ENCODE data around the gene SLC12A7. TPM values are rescaled to one million over a fixed set of nuclear protein-coding genes. Genes with fewer than 3 reads are reported as not detected.

Gene SLC12A7
- total and polyA plus RNA-seq, 2 of the 13 experiments (the other 11 are each of a cell fraction or from before 2014, with no cell fraction given), result 14.0 to 18.5 TPM

DNA sequence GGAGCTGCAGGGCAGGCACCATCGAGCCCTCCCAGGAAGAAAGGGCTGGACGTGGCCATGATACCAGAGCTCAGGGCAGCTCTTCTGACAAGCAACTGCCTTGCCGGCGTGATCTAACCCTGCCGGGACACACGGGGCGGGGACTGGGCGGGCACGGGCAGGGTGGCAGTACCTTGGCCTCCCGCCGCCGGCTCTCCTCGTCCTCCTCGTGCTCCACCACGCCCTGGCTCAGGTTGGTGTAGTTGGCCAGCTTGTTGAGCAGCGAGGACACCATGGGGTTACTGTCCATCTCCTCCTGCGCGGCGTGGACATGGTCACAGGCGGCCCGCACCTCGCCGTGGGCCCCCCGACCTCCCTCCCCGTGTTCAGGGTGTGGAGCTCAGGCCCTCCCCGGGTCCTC is 18.5 kb downstream of the SLC12A7 start:
- POLR2A ChIA-PET, result interaction anchor here (2.9 kb wide), 1 partner anchor 13 kb away, joined by 15 read pairs; no protein-coding TSS in a partner anchor
- H3K4me1 ChIP-seq (ENCODE audit: insufficient read depth, low read length), result no peaks in the 10 kb centered on the region
- WGBS (ENCODE audit: low lambda C conversion rate), result 99% methylated on average over 12 of the region's 26 CpGs
- no peak for DNase-seq (ENCODE audit: low spot score)
- in situ Hi-C loops (cut with HindIII; ENCODE audit: extremely low pct_ligation_motif_present, low pct_unique_long_range_greater_than_20kb) (no loop called here), intact Hi-C loops (cut with micrococcal nuclease; ENCODE audit: unreplicated experiment) (no loop called here)
- no peaks in the 10 kb centered on the region for H3K9me3 ChIP-seq (ENCODE audit: low read length)
- no peak overlapping the region for H3K4me3 ChIP-seq (replicated peaks in 1 of 3; ENCODE audit: insufficient read depth in 1 of 3, low read depth in 2 of 3, low read length in 3 of 3)
- no TSS peak for BruUV-seq (replicated peaks)
- H3K4me2 ChIP-seq (ENCODE audit: low read depth, low read length), result no peak overlapping the region
- H3K36me3 ChIP-seq (replicated peaks in 1 of 2; ENCODE audit: control insufficient read depth in 1 of 2, insufficient read depth in 2 of 2, low read length in 2 of 2), result peaks cover 24 to 75% of the 10 kb centered on the region in 2 experiments; a peak in 4 of 5 replicates
- no peak for FAIRE-seq
- no peak; the same call in 2 of the 3 replicates for ATAC-seq
- H2AFZ ChIP-seq (ENCODE audit: low read length), result no peak overlapping the region
- peak; percentile 41; the same call in 1 of the 2 replicates for TF ChIP-seq RBFOX2 (IDR thresholded peaks at IDR 0.05; ENCODE audit: low read depth, low read length)
- TF ChIP-seq FIP1L1 (IDR thresholded peaks at IDR 0.05; ENCODE audit: borderline replicate concordance, insufficient read depth, low read depth, low read length), result no peak
- peak; percentile 79 for TF ChIP-seq AGO2 (optimal IDR thresholded peaks at IDR 0.05; ENCODE audit: low read depth, low read length)
- peaks cover 10% of the 10 kb centered on the region; the same call in 1 of the 2 replicates for H4K20me1 ChIP-seq (ENCODE audit: insufficient read depth, low read length)
- no peak overlapping the region for H3K27ac ChIP-seq (ENCODE audit: extremely low read length, insufficient read depth, low read length)
- H3K79me2 ChIP-seq (ENCODE audit: insufficient read depth, low read length), result peaks cover 4% of the 10 kb centered on the region
- CTCF ChIA-PET (ENCODE audit: low intra/inter-chr PET ratio, low total read pairs), result no interaction called here
- no peaks in the 10 kb centered on the region for H3K27me3 ChIP-seq (ENCODE audit: control insufficient read depth in 1 of 2, insufficient read depth in 2 of 2, low read length in 2 of 2)
- H3K9ac ChIP-seq (ENCODE audit: insufficient read depth, low read depth, low read length), result no peak overlapping the region

DNA sequence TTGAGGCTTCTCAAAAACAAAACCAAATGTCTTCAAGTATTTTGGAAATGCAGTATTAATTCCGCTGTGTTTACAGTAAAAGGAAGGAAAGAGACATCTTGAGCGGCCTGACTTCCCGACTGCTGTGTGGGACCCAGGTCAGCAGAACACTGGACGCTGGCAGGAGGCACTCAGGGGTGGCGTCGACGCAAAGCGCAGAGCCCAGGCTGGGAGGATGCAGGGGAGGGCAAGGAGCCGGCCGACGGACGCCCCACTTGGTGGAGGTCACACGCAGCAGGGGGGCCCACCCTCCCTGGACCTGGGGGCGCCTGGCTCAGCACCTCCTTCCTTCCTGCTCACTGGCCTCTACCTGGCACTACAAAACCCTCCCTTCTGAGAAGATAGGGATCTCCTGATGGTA is 19.7 kb downstream of the SLC12A7 start:
- ATAC-seq, result no peak
- H4K20me1 ChIP-seq (ENCODE audit: insufficient read depth, low read length), result peaks cover 1% of the 10 kb centered on the region; the same call in 1 of the 2 replicates
- CTCF ChIA-PET (ENCODE audit: low intra/inter-chr PET ratio, low total read pairs), result no interaction called here
- H3K4me3 ChIP-seq (replicated peaks in 1 of 3; ENCODE audit: insufficient read depth in 1 of 3, low read depth in 2 of 3, low read length in 3 of 3), result no peak overlapping the region
- no peaks in the 10 kb centered on the region for H3K4me1 ChIP-seq (ENCODE audit: insufficient read depth, low read length)
- H3K4me2 ChIP-seq (ENCODE audit: low read depth, low read length), result no peak overlapping the region
- no peak for DNase-seq (ENCODE audit: low spot score)
- intact Hi-C loops (cut with micrococcal nuclease; ENCODE audit: unreplicated experiment) (no loop called here), in situ Hi-C loops (cut with HindIII; ENCODE audit: extremely low pct_ligation_motif_present, low pct_unique_long_range_greater_than_20kb) (no loop called here)
- WGBS (ENCODE audit: low lambda C conversion rate), result 97% methylated on average over 12 of the region's 14 CpGs
- H2AFZ ChIP-seq (ENCODE audit: low read length), result no peak overlapping the region
- H3K79me2 ChIP-seq (ENCODE audit: insufficient read depth, low read length), result peaks cover 2% of the 10 kb centered on the region
- H3K27me3 ChIP-seq (ENCODE audit: control insufficient read depth in 1 of 2, insufficient read depth in 2 of 2, low read length in 2 of 2), result no peaks in the 10 kb centered on the region
- peaks cover 27 to 79% of the 10 kb centered on the region in 2 experiments; a peak in 4 of 5 replicates for H3K36me3 ChIP-seq (replicated peaks in 1 of 2; ENCODE audit: control insufficient read depth in 1 of 2, insufficient read depth in 2 of 2, low read length in 2 of 2)
- no peaks in the 10 kb centered on the region for H3K9me3 ChIP-seq (ENCODE audit: low read length)
- H3K27ac ChIP-seq (ENCODE audit: extremely low read length, insufficient read depth, low read length), result no peak overlapping the region
- no TSS peak for BruUV-seq (replicated peaks)
- POLR2A ChIA-PET, result no interaction called here
- no peak overlapping the region for H3K9ac ChIP-seq (ENCODE audit: insufficient read depth, low read depth, low read length)
- FAIRE-seq, result no peak
- TF ChIP-seq, protein P1, sequence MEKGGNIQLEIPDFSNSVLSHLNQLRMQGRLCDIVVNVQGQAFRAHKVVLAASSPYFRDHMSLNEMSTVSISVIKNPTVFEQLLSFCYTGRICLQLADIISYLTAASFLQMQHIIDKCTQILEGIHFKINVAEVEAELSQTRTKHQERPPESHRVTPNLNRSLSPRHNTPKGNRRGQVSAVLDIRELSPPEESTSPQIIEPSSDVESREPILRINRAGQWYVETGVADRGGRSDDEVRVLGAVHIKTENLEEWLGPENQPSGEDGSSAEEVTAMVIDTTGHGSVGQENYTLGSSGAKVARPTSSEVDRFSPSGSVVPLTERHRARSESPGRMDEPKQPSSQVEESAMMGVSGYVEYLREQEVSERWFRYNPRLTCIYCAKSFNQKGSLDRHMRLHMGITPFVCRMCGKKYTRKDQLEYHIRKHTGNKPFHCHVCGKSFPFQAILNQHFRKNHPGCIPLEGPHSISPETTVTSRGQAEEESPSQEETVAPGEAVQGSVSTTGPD (CRISPR knock-in tag; IDR thresholded peaks at IDR 0.05), result no peak
- no peak for TF ChIP-seq HNRNPK (IDR thresholded peaks at IDR 0.05; ENCODE audit: low read depth, low read length, poor library complexity, severe bottlenecking)
- TF ChIP-seq ZNF460 (CRISPR knock-in tag; IDR thresholded peaks at IDR 0.05; ENCODE audit: borderline replicate concordance), result no peak
- TF ChIP-seq, protein P2, sequence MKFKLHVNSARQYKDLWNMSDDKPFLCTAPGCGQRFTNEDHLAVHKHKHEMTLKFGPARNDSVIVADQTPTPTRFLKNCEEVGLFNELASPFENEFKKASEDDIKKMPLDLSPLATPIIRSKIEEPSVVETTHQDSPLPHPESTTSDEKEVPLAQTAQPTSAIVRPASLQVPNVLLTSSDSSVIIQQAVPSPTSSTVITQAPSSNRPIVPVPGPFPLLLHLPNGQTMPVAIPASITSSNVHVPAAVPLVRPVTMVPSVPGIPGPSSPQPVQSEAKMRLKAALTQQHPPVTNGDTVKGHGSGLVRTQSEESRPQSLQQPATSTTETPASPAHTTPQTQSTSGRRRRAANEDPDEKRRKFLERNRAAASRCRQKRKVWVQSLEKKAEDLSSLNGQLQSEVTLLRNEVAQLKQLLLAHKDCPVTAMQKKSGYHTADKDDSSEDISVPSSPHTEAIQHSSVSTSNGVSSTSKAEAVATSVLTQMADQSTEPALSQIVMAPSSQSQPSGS (CRISPR knock-in tag; IDR thresholded peaks at IDR 0.05), result no peak
- TF ChIP-seq, protein P3, sequence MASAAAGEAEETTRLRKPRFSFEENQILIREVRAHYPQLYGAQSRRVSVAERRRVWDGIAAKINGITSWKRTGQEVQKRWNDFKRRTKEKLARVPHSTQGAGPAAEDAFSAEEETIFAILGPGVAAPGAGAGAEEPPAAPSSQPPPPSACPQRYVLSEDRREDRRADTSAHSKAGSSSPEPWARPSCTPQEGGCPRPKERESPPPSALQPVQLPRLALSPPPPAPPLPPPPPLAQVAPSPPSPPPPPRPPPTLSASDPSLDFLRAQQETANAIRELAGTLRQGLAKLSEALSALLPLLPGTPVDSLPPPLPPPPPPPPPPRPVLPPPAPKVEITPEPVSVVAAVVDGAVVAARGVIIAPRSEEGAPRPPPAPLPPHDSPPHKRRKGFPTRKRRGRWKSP (CRISPR knock-in tag; IDR thresholded peaks at IDR 0.05), result no peak
- TF ChIP-seq NONO (IDR thresholded peaks at IDR 0.05), result no peak
- TF ChIP-seq NONO (CRISPR knock-in tag; conservative IDR thresholded peaks at IDR 0.05), result no peak
- no peak for TF ChIP-seq U2AF2 (IDR thresholded peaks at IDR 0.05; ENCODE audit: low read depth, low read length)
